ENCODE results near the gene NES. TPM values are rescaled to one million over a fixed set of nuclear protein-coding genes. Genes with fewer than 3 reads are reported as not detected.

NES gene
- total RNA-seq, 1 experiment from 2014 or later, result 8.4 TPM

DNA sequence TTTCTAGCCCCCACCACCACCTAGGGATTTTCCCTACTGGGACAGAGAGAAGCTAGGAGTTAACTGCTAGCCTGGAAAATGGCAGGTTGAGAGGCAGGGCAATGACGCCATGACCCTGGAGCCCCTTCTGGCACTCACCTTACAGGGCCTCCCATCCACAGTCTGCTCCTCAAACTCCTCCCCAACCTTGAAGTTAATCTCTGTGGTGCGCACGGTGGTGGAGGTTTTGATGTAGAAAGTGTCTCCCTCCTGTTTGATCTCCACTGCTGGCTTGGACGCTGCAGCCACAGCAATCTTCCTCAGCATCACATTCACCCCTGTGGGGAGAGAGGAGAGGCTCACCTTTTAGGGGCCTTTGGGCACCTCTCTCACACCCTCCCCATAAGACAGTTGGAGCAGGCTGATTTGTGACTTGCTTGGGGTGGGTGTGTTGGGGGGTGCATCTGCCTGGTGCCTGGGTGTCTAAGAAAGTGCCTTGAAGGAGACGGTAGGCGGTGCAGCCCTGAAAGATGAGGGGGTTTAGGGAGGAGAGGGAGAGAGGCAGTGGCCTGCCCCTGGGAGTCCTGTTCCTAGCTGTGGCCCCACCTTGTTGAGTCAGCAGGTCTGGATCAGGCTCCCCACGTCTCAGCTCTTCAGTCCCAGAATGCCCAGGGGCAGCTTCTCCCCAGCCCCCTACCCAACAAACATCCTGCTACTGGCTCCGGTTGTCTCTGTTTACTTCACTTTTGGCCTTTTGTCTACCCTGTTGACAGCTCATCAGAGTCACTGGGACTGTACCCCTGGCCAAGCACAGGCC is 23.7 kb upstream of the NES start:
- Histone ChIP-seq H3K4me1 (ENCODE audit: control insufficient read depth in 1 of 2, insufficient read depth in 2 of 2, low read length in 2 of 2) (peaks cover 22 to 35% of the 10 kb centered on the region in 2 experiments), H3K4me3 (replicated peaks in 1 of 2; ENCODE audit: low read depth in 1 of 2, low read length in 2 of 2) (no peak overlapping the region), H3K27me3 (ENCODE audit: insufficient read depth, low read length) (no peaks in the 10 kb centered on the region), H3K4me2 (ENCODE audit: low read length) (no peak overlapping the region), H3K9ac (ENCODE audit: low read length) (no peak overlapping the region), H4K20me1 (ENCODE audit: insufficient read depth) (no peaks in the 10 kb centered on the region), H3K27ac (ENCODE audit: low read depth, low read length) (no peak overlapping the region), H3K36me3 (ENCODE audit: control insufficient read depth in 1 of 2, insufficient read depth in 2 of 2, low read length in 2 of 2) (peaks cover 22 to 26% of the 10 kb centered on the region in 2 experiments; a peak in 3 of 4 replicates), H3K9me2 (ENCODE audit: insufficient read depth) (no peaks in the 10 kb centered on the region), H3K9me3 (ENCODE audit: control insufficient read depth in 1 of 2, insufficient read depth in 1 of 2, low read depth in 1 of 2, low read length in 2 of 2) (no peaks in the 10 kb centered on the region), H3K79me2 (ENCODE audit: insufficient read depth, low read length) (peaks cover 27% of the 10 kb centered on the region), H2AFZ (ENCODE audit: low read depth, low read length, poor library complexity, severe bottlenecking) (no peak overlapping the region)
- DNase-seq (ENCODE audit: low read depth, low spot score), result no peak
- TF ChIP-seq EGR1 (IDR thresholded peaks at IDR 0.05; ENCODE audit: low read depth) (no peak), POLR2AphosphoS5 (IDR thresholded peaks at IDR 0.05; ENCODE audit: low read depth, low read length) (no peak), RAD21 (IDR thresholded peaks at IDR 0.05; ENCODE audit: low read depth) (no peak), CBX3 (IDR thresholded peaks at IDR 0.05; ENCODE audit: low read depth) (no peak), ELF1 (IDR thresholded peaks at IDR 0.05; ENCODE audit: borderline replicate concordance, low read depth) (no peak), SRF (IDR thresholded peaks at IDR 0.05; ENCODE audit: low read depth) (no peak), SP1 (IDR thresholded peaks at IDR 0.05; ENCODE audit: low read depth) (no peak), SIN3A (IDR thresholded peaks at IDR 0.05; ENCODE audit: low read depth) (no peak), FOSL1 (IDR thresholded peaks at IDR 0.05; ENCODE audit: low read depth) (no peak), YY1 (IDR thresholded peaks at IDR 0.05; ENCODE audit: extremely low read depth, insufficient replicate concordance, low read depth, low read length) (no peak), TCF7L2 (IDR thresholded peaks at IDR 0.05; ENCODE audit: borderline replicate concordance, extremely low read depth, insufficient read depth, insufficient read length) (no peak), ZNF274 (IDR thresholded peaks at IDR 0.05; ENCODE audit: low read depth, low read length) (no peak), JUND (IDR thresholded peaks at IDR 0.05) (no peak)
- TF ChIP-seq, protein P1, sequence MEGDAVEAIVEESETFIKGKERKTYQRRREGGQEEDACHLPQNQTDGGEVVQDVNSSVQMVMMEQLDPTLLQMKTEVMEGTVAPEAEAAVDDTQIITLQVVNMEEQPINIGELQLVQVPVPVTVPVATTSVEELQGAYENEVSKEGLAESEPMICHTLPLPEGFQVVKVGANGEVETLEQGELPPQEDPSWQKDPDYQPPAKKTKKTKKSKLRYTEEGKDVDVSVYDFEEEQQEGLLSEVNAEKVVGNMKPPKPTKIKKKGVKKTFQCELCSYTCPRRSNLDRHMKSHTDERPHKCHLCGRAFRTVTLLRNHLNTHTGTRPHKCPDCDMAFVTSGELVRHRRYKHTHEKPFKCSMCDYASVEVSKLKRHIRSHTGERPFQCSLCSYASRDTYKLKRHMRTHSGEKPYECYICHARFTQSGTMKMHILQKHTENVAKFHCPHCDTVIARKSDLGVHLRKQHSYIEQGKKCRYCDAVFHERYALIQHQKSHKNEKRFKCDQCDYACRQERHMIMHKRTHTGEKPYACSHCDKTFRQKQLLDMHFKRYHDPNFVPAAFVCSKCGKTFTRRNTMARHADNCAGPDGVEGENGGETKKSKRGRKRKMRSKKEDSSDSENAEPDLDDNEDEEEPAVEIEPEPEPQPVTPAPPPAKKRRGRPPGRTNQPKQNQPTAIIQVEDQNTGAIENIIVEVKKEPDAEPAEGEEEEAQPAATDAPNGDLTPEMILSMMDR (IDR thresholded peaks at IDR 0.05 in 2 of 3, conservative IDR thresholded peaks at IDR 0.05 in 1 of 3; ENCODE audit: borderline replicate concordance in 1 of 3, insufficient read depth in 1 of 3, low read depth in 2 of 3, low read length in 2 of 3), result no peak
- TF ChIP-seq, protein P2, sequence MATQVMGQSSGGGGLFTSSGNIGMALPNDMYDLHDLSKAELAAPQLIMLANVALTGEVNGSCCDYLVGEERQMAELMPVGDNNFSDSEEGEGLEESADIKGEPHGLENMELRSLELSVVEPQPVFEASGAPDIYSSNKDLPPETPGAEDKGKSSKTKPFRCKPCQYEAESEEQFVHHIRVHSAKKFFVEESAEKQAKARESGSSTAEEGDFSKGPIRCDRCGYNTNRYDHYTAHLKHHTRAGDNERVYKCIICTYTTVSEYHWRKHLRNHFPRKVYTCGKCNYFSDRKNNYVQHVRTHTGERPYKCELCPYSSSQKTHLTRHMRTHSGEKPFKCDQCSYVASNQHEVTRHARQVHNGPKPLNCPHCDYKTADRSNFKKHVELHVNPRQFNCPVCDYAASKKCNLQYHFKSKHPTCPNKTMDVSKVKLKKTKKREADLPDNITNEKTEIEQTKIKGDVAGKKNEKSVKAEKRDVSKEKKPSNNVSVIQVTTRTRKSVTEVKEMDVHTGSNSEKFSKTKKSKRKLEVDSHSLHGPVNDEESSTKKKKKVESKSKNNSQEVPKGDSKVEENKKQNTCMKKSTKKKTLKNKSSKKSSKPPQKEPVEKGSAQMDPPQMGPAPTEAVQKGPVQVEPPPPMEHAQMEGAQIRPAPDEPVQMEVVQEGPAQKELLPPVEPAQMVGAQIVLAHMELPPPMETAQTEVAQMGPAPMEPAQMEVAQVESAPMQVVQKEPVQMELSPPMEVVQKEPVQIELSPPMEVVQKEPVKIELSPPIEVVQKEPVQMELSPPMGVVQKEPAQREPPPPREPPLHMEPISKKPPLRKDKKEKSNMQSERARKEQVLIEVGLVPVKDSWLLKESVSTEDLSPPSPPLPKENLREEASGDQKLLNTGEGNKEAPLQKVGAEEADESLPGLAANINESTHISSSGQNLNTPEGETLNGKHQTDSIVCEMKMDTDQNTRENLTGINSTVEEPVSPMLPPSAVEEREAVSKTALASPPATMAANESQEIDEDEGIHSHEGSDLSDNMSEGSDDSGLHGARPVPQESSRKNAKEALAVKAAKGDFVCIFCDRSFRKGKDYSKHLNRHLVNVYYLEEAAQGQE (IDR thresholded peaks at IDR 0.05; ENCODE audit: low read depth), result no peak
- TF ChIP-seq, protein P3, sequence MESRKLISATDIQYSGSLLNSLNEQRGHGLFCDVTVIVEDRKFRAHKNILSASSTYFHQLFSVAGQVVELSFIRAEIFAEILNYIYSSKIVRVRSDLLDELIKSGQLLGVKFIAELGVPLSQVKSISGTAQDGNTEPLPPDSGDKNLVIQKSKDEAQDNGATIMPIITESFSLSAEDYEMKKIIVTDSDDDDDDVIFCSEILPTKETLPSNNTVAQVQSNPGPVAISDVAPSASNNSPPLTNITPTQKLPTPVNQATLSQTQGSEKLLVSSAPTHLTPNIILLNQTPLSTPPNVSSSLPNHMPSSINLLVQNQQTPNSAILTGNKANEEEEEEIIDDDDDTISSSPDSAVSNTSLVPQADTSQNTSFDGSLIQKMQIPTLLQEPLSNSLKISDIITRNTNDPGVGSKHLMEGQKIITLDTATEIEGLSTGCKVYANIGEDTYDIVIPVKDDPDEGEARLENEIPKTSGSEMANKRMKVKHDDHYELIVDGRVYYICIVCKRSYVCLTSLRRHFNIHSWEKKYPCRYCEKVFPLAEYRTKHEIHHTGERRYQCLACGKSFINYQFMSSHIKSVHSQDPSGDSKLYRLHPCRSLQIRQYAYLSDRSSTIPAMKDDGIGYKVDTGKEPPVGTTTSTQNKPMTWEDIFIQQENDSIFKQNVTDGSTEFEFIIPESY (IDR thresholded peaks at IDR 0.05; ENCODE audit: extremely low read depth, insufficient replicate concordance, low read length), result no peak
- BruUV-seq (replicated peaks), result no TSS peak
- intact Hi-C loops (cut with micrococcal nuclease), result no loop called here
- ATAC-seq, result no peak
- ChIA-PET POLR2A (interaction anchor here (6.4 kb wide), 1 partner anchor 11 kb away, joined by 87 read pairs; no protein-coding TSS in a partner anchor), CTCF (interaction anchor here (1.4 to 14.7 kb wide), 2 partner anchors 10 to 25 kb away, joined by 3 to 310 read pairs; no protein-coding TSS in a partner anchor), RAD21 (ENCODE audit: low non-redundant PET in 1 of 2, low total read pairs in 2 of 2, uncharacterized antibody in 2 of 2, unreplicated experiment in 2 of 2) (no interaction called here)
